Stimulated activated CD8-positive, alpha-beta memory T cell treated with anti-CD3 and anti-CD28 coated beads, Interleukin-12 subunit alpha, Interleukin-12 subunit beta, amount 100 ng/mL, for 1 hour (primary cell): Measurements from ENCODE around the gene AGAP1.

Experiments
- DNase-seq: peaks from one replicate; pipeline ENCODE4 v3.0.0-alpha.2; 2020; ENCODE audit warnings: low read depth

The AGAP1 gene

DNA sequence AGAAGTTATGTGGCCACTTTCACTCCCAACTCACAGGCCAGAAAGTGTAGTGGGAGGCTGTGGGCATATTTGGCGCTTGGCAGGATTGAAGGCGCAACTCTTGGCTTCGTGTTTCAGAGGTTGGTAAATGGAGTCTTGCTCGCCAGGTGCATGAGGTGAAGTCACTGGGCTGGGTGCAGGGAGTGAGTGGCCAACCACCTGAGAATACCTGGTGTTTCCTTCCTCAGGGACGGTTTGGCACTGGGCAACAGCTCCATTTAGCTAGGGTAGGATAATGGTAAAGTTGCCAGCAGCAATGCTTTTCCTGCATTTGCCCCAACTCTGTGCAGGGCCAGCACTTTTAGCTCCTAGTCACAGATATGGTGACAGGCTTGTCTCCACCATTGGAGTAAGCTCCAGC lies 115.9 kb downstream of the AGAP1 start:
- no peak for DNase-seq

DNA sequence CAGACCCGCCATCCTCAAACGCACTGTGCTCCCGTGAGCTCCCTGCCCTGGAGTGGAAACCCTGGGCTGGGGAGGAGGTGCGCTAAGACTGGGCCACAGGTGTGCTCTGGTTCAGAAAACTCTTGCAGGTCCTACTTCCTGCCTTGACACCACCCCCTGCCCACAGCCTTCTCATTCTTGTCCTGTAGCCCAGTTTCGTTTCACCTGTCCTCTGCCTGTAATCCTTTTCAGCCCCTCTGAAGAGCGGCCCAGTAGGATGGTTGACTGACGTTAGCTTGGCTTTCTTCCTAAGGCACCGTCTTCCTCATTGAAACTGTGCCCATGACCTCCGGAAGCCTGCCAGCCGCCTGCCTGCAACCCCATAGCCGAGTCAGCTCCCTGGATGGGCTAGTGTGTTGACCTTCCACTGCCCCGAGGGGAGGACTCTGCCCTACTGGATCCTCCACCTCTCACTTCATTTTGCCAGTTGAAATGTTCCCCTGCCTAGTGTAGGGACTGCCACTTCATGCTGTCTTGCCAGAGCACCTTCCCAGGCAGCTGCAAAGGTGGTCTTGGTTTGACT lies 116.9 kb downstream of the AGAP1 start:
- no peak for DNase-seq

DNA sequence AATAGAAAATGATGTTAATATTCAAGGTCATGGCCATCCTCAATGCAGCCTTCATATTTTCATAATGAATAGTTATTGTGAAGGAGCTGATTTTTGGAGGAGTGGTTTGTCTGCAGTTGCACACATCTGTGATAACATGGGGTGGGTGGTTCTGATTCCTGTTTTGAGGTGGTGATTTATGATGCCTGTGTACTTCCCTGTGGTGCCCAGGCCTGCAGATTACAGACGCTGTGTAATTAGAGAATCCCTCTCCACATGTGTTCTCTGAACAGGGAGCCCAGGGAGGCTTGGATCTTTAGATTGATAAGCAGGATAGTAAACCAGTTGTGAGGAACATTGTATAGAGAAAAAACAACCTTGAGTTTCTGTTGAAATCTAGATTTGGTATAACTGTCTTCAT lies 117.5 kb downstream of the AGAP1 start:
- DNase-seq: no peak

DNA sequence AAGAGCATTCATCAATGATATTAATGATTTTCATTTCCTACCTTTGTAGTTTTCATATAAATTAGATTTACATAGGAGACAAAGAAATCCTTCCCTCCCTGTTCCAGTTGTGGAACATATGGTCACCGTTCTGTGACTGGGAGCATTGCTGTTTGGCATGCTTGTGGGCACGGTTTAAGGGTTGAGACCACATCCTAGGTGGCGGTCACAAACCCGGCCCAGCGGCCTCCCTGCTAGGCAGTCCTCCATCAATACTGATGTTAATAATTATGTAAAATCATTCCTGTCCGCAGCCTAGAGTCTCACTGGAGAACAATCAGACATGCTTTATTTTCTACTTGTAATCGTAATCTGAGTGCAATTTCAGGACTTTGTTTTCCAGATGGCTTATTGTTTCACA lies 117.9 kb downstream of the AGAP1 start:
- no peak for DNase-seq

- DNase-seq: no peak
These were observed 118.5 kb downstream of the AGAP1 start for GRCh38 chr2:235612181-235612950.

- DNase-seq: no peak
These were observed 119.8 kb downstream of the AGAP1 start for GRCh38 chr2:235613649-235614048.

DNA sequence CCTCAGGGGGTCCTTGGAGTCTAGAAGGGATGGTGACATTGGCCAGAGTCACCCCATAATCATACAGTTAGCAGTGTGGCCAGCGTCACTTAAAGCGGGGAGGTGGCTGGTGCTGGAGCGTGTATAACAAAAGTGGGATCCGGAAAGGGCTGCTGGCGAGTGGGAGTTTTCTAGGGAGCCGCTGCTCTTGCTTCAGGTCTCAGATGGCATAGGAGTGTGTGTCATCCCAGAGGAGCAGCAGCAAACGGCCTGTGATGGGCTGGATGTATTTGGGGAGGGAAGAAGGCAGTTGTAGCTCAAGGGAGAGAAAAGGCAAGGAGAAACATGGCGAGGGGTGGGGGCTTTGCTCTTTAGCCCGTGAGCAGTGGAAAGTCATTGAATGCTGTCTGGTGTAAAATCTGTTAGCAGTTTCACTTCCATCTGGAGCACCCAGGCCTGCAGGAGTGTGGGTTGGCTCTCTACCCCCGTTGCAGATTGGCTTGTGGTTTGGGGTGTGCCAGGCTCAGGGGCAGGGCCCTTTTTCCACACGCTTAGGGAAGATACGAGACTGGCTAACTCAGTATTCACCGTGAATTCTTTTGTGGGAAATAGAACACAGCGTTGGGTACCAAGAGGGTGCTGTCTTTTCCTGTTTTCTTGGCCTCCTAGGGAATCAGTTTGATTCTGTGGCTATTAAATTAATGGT lies 120.5 kb downstream of the AGAP1 start:
- no peak for DNase-seq

DNA sequence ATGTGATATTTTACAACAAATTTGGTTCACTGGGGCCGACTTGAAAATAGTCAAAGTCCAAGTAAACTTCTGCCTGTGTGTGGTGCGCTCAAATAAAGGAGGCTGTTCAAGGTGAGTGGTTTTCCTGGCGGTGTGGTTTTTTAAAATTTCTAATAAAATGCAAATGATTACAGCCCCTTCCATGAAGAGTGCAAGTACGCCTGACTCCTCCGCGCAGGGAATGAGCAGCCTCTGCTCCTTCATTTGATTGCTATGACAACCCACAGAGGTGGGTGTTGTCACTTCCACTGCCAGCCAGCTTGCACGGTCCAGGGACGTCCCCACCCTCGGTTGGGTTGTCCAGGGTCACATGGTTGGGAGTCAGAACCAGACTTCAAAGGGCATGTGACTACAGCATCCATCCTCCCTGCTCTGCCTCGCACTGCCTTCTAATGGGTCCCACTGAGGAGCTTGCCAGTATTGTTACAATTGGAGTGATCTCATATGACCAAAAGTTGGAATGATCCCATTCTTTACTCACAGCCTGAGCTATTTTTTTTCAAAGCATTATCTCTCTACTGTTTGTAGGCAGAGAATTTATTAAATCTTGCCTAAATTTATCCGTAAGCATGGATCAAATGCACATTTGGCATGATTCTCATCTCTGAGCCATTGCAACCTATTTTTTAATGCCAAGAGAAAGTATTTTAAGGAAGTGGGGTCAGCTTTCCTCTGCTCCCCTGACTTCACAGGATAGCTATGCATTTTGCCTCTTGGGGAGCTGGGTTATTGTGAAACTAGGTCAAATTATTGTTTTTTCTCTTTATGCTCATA lies 121.3 kb downstream of the AGAP1 start:
- DNase-seq: no peak

DNA sequence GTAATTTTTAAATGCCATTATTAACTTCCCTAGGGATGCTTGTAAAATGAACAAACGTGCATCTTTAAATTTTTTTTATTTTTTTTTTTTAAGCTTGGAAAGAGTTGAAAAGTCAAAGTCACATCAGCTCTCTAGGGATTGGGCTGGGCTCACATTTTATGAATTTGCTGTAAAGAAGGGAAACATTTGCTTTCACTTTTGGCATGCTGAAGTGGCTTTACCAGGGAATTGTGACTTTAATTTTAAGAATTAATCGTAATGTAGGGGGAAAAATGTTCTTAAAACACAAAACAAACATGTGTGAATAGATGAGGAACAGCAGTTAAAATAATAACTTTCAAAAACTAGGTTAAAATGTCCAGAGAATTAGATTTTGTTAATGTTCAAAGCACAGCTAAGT lies 123.0 kb downstream of the AGAP1 start:
- no peak for DNase-seq

DNA sequence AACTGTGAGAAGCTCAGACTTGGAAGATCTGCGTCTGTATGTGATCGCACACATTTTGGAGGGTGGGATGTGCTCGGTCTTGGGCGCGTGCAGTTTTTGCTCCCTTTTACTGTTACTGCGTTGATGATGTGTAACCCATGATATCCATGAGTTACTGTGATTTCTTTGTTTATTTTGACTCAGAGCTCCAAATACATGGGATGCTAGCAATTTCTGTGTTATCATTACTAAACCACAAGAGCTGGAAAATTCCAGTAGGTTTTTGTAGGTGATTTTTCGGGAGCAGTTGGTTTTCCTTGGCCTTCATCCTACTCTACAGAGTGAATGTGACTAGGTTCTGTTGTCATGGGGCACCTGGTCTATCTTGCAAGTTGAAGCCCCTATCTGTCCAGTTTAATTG lies 124.2 kb downstream of the AGAP1 start:
- DNase-seq: no peak

DNA sequence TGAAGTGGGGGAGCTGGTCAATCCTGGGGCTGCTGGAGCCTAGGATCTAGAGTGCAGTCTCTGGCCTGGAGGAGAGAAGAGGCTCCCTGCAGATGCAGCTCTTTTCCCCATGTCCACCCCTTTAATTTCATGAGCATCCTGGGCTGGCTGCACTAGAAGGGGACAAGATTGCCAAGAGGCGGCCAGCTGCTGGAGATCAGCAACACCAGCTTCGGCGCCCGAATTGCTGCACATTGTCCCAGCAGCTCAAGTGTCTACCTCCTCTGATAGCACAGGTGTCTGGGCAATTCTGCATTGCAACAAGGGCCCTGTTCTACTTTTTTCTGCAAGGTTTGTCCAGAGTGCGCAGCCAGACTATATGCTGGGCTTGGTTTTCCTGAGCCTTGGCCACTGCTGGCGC lies 125.7 kb downstream of the AGAP1 start:
- no peak for DNase-seq

DNA sequence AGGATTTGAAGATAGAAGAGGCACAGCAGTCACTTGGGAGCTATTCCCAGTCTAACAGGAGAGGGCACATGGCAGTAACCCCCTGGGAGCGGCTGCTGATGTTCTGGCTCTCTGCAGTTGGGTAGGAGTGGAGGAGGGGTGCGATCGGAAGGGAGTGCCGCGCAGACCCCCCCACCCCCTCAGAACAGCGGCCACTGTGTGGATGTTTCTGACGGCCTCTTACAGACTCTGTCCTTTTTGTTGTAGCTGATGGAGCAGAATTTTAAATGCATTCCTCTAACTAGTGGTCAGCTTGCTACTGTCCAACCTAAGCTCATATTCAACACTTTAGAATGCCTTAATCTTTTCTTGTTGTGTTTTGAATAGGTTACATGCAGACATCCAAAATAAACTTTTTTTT lies 127.9 kb downstream of the AGAP1 start:
- no peak for DNase-seq

DNA sequence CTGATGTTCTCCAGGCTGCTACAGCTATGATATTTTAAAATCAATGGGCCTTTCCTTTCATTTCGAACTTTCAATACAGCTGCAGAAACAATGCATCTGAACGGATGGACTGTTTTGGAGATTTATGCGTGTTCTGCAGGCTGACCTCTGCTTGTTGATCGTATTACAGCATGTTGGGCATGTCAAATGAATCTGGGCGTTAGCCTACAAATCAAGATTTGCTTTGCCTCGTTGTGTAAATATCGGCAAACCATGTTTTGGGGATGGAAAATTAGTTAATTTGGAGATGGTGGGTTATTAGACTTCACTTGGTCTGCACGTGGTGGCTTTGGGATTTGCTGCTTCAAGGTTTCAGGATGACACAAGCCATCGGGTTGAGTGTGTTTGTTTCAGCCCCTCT lies 129.3 kb downstream of the AGAP1 start:
- no peak for DNase-seq

DNA sequence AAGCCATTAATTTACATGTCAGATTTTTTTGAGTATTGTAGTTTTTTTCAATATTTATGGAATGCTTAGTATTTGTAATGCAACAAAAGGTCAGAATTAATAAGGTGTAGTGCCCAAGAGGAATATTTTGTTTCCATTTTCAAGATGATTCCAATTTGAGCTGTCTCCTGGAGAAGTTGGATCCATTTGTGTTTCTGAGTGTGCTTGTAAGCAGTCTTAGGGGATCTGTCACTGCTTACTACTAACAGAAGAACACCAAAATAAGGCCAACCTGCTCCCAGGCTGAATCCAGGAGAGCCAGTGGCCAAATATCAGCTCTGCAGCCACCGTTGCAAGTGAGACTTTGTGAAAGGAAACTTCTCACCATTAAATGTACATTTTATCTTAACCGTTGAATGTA lies 129.9 kb downstream of the AGAP1 start:
- no peak for DNase-seq

DNA sequence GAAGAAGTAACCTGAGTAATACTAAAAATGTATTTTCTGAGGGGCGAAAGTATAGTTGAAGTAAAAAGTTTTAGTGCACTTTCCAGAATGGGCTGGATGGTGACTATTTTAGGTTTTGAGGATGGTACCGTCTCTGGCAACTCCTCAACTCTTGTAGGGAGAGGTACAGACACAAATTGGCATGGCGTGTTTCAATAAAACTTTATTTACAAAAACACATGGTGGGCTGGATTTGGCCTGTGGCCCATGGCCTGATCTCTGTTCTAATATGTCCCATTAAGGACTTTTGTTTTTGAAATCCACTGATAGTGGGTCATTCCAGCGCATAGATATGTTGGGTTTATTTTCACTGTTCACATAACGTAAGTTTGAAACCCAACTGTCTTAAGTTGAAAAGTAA lies 132.8 kb downstream of the AGAP1 start:
- no peak for DNase-seq

DNA sequence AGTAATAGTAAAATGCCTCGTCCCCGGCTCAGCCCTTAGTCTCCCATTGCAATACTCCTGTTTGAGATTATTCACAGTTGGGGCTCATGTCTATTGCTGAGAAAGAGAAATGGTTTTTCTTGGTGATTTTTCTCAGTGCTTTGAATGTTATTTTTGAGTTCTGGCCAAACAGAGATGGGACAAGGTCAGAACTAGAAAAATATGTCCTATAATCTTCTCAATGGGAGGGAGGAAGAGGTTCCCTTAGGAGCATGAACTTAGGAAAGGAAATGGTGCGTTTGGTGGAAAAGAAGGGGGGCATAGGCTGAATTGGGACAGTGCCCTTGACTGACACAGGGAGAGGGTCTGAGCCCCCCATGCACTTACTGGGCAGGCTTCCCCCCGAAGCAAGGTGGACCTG lies 133.8 kb downstream of the AGAP1 start:
- DNase-seq: no peak

- DNase-seq: no peak
These were observed 137.0 kb downstream of the AGAP1 start for GRCh38 chr2:235630718-235631296.

DNA sequence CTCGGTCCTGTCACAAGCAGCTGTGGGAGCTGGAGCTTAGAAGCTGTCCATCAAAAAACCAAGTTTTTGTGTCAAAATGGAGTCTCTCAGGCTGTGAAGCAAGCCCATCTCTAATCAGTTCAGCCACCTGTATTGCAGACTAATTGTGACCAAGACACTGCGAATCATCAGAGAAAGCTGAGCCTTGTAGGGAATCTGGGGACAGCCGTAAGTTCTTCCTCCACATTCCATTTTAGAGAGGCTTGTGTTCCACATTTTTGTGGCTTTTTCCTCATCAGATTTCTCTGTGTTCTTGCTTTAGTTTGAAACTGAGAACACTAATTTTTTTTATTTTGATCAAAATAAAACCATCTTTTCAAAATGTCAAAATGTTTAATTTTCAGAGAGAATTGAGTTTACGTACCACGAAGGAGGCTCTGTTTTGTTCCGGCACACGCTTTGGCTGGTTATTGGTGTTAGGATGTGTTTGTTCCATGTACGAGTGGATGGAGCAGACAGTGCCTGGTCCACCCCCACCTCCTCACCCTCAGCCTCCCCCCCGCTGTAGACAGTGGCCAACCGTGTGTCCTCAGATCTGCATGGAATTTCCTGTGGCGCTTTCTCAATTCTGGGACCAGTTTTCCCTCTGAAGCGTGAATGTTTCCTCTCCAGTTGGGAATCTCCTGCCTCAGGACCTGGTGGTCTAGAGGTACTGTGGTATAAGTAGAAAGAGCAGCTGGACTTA lies 140.8 kb downstream of the AGAP1 start:
- DNase-seq: no peak

DNA sequence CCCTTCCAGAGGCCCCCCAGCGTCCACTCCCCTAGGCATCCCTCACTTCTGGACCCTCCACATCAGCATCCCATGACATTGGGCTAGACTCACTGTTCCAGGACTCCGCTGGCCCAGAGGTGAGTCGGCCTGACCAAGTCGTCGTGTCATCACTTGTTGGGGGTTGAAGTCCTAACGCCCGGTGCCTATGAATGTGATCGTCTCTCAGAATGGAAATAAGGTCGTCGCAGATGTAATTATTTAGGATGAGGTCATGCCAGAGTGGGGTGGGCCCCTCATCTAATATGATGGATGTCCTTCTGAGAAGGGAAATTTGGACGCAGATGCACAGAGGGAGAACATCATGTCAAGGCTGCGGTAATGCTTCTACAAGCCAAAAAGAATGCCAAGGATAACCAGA lies 142.7 kb downstream of the AGAP1 start:
- DNase-seq: no peak

DNA sequence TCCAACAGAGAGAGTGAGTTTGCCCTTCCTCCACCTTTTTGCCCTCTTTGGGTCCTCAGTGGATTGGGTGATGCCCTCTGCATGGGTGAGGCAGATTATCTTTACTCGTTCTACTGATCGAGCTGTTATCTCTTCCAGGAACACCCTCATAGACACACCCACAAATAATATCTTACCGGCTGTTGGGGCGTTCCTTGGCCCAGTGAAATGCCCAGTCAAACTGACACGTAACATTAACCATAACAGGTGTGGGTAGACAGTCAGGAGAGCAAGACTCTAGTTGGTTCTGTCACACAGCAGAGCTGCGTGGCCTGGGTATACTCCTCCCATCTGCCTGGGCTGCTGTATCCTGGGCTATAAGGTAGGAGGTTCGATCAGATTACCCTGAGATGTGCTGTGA lies 144.1 kb downstream of the AGAP1 start:
- DNase-seq: no peak

GRCh38 chr2:235638541-235639427 lies 144.9 kb downstream of the AGAP1 start:
- peak; percentile 4 for DNase-seq
